ENCODE data around the gene UTS2B. TPM values are rescaled to one million over a fixed set of nuclear protein-coding genes. Genes with fewer than 3 reads are reported as not detected.

UTS2B gene
- total RNA-seq, 4 donors from 2014 or later = not detected

DNA sequence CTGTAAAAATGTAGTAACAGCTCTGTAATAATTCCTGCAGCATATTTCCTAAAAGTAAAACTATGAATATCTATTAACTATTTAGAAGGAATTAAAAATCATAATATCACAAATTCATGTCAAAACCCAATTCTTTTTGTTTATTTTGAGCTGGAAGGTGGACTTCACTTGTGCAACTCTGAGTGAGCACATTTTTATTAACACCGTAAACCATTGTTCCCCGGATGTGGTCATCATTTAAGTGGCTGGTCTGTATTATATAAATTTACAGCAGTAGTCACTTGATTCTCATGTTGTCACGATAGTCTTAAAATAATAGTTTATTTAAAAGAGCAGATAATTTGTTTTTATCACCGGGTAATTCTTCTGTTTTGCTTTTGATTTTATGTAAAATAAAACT lies 43.0 kb upstream of the UTS2B start:
- intact Hi-C loops (cut with DNase I; ENCODE audit: low total_unique reads) = no loop called here
- TF ChIP-seq, protein P1, sequence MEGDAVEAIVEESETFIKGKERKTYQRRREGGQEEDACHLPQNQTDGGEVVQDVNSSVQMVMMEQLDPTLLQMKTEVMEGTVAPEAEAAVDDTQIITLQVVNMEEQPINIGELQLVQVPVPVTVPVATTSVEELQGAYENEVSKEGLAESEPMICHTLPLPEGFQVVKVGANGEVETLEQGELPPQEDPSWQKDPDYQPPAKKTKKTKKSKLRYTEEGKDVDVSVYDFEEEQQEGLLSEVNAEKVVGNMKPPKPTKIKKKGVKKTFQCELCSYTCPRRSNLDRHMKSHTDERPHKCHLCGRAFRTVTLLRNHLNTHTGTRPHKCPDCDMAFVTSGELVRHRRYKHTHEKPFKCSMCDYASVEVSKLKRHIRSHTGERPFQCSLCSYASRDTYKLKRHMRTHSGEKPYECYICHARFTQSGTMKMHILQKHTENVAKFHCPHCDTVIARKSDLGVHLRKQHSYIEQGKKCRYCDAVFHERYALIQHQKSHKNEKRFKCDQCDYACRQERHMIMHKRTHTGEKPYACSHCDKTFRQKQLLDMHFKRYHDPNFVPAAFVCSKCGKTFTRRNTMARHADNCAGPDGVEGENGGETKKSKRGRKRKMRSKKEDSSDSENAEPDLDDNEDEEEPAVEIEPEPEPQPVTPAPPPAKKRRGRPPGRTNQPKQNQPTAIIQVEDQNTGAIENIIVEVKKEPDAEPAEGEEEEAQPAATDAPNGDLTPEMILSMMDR (IDR thresholded peaks at IDR 0.05) = no peak
- no peak for TF ChIP-seq POLR2A (IDR thresholded peaks at IDR 0.05)
- WGBS, 2 donors = 76 to 84% methylated on average over 4 of the region's 4 CpGs
- H3K4me3 ChIP-seq (ENCODE audit: low read depth, poor library complexity, severe bottlenecking) = no peak overlapping the region
- no peak for DNase-seq (ENCODE audit: low spot score in 2 of 2)

GRCh38 chr3:191372122-191372521 lies 41.8 kb upstream of the UTS2B start:
- TF ChIP-seq, protein P1 (IDR thresholded peaks at IDR 0.05) = no peak
- no peak for TF ChIP-seq POLR2A (IDR thresholded peaks at IDR 0.05)

GRCh38 chr3:191369616-191370010 lies 39.3 kb upstream of the UTS2B start:
- WGBS, 2 donors = 58 to 60% methylated on average over 2 of the region's 2 CpGs
- intact Hi-C loops (cut with DNase I; ENCODE audit: low total_unique reads) = no loop called here
- DNase-seq (ENCODE audit: low spot score in 2 of 2) = no peak
- no peak overlapping the region for H3K4me3 ChIP-seq (ENCODE audit: low read depth, poor library complexity, severe bottlenecking)
- no peak for TF ChIP-seq POLR2A (IDR thresholded peaks at IDR 0.05)
- TF ChIP-seq, protein P1 (IDR thresholded peaks at IDR 0.05) = no peak

More at GRCh38 chr3:191372122-191372521, 41.8 kb upstream of the UTS2B start:
- H3K4me3 ChIP-seq (ENCODE audit: low read depth, poor library complexity, severe bottlenecking) = no peak overlapping the region
- DNase-seq (ENCODE audit: low spot score in 2 of 2) = no peak
- 92% methylated on average over 2 of the region's 2 CpGs for WGBS, 2 donors
- intact Hi-C loops (cut with DNase I; ENCODE audit: low total_unique reads) = no loop called here

- intact Hi-C loops (cut with DNase I; ENCODE audit: low total_unique reads) = no loop called here
- WGBS, 2 donors = 75 to 85% methylated on average over 5 of the region's 5 CpGs
- no peak overlapping the region for H3K4me3 ChIP-seq (ENCODE audit: low read depth, poor library complexity, severe bottlenecking)
- no peak for DNase-seq (ENCODE audit: low spot score in 2 of 2)
- TF ChIP-seq POLR2A (IDR thresholded peaks at IDR 0.05) = no peak
- TF ChIP-seq, protein P1 (IDR thresholded peaks at IDR 0.05) = no peak
These were observed 38.7 kb upstream of the UTS2B start for GRCh38 chr3:191368755-191369615.

DNA sequence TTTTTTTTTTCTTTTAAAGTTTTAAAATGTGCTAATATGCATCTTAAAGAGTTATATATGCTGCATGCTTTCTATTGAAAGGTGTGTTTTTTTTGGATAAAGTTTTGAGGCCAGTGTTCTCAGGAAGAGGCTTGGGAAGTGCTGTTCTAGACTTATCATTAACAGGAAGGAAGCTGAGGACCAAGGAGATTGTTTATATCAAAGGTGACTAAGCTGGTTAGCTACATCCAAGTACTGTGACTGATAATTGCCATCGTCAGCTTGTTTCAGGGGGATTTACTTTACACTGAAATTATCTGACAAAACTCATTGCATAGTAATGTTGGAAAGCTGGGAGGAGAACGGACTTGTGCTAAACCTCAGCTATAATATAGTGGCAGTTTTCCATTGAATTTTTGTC lies 36.3 kb upstream of the UTS2B start:
- no peak overlapping the region for H3K4me3 ChIP-seq (ENCODE audit: low read depth, poor library complexity, severe bottlenecking)
- DNase-seq (ENCODE audit: low spot score in 2 of 2) = no peak
- WGBS, 2 donors = 79% methylated on average over 2 of the region's 2 CpGs
- intact Hi-C loops (cut with DNase I; ENCODE audit: low total_unique reads) = no loop called here
- TF ChIP-seq POLR2A (IDR thresholded peaks at IDR 0.05) = no peak
- TF ChIP-seq, protein P1 (IDR thresholded peaks at IDR 0.05) = no peak
